Common myeloid progenitor, CD34-positive (primary cell): ENCODE measurements around the gene GBP5. TPM values are rescaled to one million over a fixed set of nuclear protein-coding genes. Genes with fewer than 3 reads are reported as not detected.
"Not testable (repeated sequence)": the region's sequence is repeated elsewhere in the genome, so short reads cannot be mapped to it uniquely, and the experiment has no call there.

Experiments
- CTCF ChIA-PET: fragments of 350-600 bp; sonication (Branson Sonifier 250); formaldehyde crosslinking; loops from one replicate; lab custom pipeline; 2021; ENCODE audit warnings: antibody characterized with exemption; lab: Charles Lee
- POLR2A ChIA-PET: fragments of 350-600 bp; sonication (Branson Sonifier 250); formaldehyde crosslinking; loops from one replicate; lab custom pipeline; 2021; ENCODE audit warnings: antibody characterized with exemption; lab: Charles Lee
- DNase-seq, 3 donors: peaks; one replicate each; pipeline versions ENCODE4 v3.0.0 to v3.0.0-alpha.2; 2013
- H3K27ac ChIP-seq, 2 experiments: 1 replicate in 1 of 2; 2 replicates in 1 of 2; pipeline ENCODE4 v1.7.0; 2013; ENCODE audit warnings: inconsistent platforms in 2 of 2, low read length in 2 of 2, mild to moderate bottlenecking in 2 of 2, low read depth in 1 of 2, moderate library complexity in 1 of 2; ENCODE audit not compliant: severe bottlenecking in 2 of 2, insufficient read depth in 1 of 2, poor library complexity in 1 of 2
- H3K27me3 ChIP-seq, 5 experiments: replicated peaks in 2 of 5; 1 replicate in 3 of 5; 2 replicates in 2 of 5; pipeline versions ENCODE4 v1.6.1 to v1.7.0; 2013; ENCODE audit warnings: low read length in 4 of 5, mild to moderate bottlenecking in 2 of 5, moderate library complexity in 2 of 5, inconsistent platforms in 1 of 5; ENCODE audit not compliant: insufficient read depth in 5 of 5, control insufficient read depth in 4 of 5
- H3K36me3 ChIP-seq, 4 experiments: 1 replicate in 2 of 4; 2 replicates in 2 of 4; pipeline versions ENCODE4 v1.6.1 to v1.7.0; 2013; ENCODE audit warnings: low read length in 3 of 4, control low read depth in 1 of 4, mild to moderate bottlenecking in 1 of 4; ENCODE audit not compliant: control insufficient read depth in 4 of 4, insufficient read depth in 4 of 4
- H3K4me1 ChIP-seq, 4 experiments: 1 replicate in 3 of 4; 2 replicates in 1 of 4; pipeline versions ENCODE4 v1.6.1 to v1.7.1; 2013; ENCODE audit warnings: low read length in 3 of 4, mild to moderate bottlenecking in 3 of 4, control low read depth in 1 of 4, inconsistent platforms in 1 of 4, moderate library complexity in 1 of 4; ENCODE audit not compliant: control insufficient read depth in 4 of 4, insufficient read depth in 4 of 4; ENCODE audit errors: control extremely low read depth in 1 of 4
- H3K4me3 ChIP-seq, 7 experiments: 1 replicate in 4 of 7; 2 replicates in 3 of 7; pipeline versions ENCODE4 v1.5.1 to v1.7.0; 2013; ENCODE audit warnings: mild to moderate bottlenecking in 7 of 7, low read length in 6 of 7, moderate library complexity in 6 of 7, inconsistent platforms in 2 of 7, low read depth in 2 of 7, control low read depth in 1 of 7; ENCODE audit not compliant: insufficient read depth in 4 of 7, control insufficient read depth in 1 of 7; ENCODE audit errors: extremely low read depth in 1 of 7
- H3K9me3 ChIP-seq, 5 experiments: 1 replicate in 4 of 5; 2 replicates in 1 of 5; pipeline versions ENCODE4 v1.6.1 to v1.7.1; 2013; ENCODE audit warnings: low read length in 4 of 5, mild to moderate bottlenecking in 2 of 5, inconsistent platforms in 1 of 5, low read depth in 1 of 5, moderate library complexity in 1 of 5; ENCODE audit not compliant: control insufficient read depth in 4 of 5, insufficient read depth in 2 of 5; ENCODE audit errors: control extremely low read depth in 1 of 5
- WGBS: methylation state at CpG from one replicate; pipeline ENCODE4 v1.1.5; 2013; ENCODE audit not compliant: insufficient coverage; 5-methylcytosine and 5-hydroxymethylcytosine counted together
- polyA plus RNA-seq: library from polyadenylated mRNA; unstranded; fragments of 120-200 nt; gene quantifications from one replicate; pipeline ENCODE4 v1.2.1, GENCODE V29; 2013

Gene GBP5
- polyA plus RNA-seq: 29.6 TPM

GRCh38 chr1:89272269-89273041, at the start of gene GBP5:
TSS of gene GBP5 (minus strand) at chr1:89272860. CDS start at chr1:89269555, 3,305 bp downstream.
- not testable (repeated sequence) for H3K27me3 ChIP-seq, H3K9me3 ChIP-seq
- Histone ChIP-seq H3K36me3 (peaks cover 0 to 15% (median 4%) of the 10 kb centered on the region in 4 experiments), H3K27ac (peak within 1 kb of the TSS; percentile 13 to 62), H3K4me3 (peak within 1 kb of the TSS; percentile 35 to 88 (median 65)), H3K4me1 (peaks cover 20 to 57% (median 37%) of the 10 kb centered on the region in 4 experiments)
- CTCF ChIA-PET: interaction anchor here (0.8 to 2.9 kb wide), 11 partner anchors 12 to 274 kb away, joined by 3 to 11 read pairs (median 4); partner anchors contain the start of gene GBP4
- WGBS: 0% methylated on average over 7 of the region's 16 CpGs
- DNase-seq: peak; percentile 63 to 92 (median 89)
- POLR2A ChIA-PET: interaction anchor here (0.8 to 1.4 kb wide), 3 partner anchors 13 to 381 kb away, joined by 3 to 4 read pairs (median 3); partner anchors contain the start of genes GBP4 and GTF2B

GRCh38 chr1:89322402-89322801, 49.7 kb upstream of the GBP5 start:
- POLR2A ChIA-PET: no interaction called here
- no peak for DNase-seq
- CTCF ChIA-PET: interaction anchor here (1.8 kb wide), 1 partner anchor 12 kb away, joined by 4 read pairs; no protein-coding TSS in a partner anchor

GRCh38 chr1:89312572-89312971, 39.9 kb upstream of the GBP5 start:
- ChIA-PET POLR2A (no interaction called here), CTCF (no interaction called here)
- no peak overlapping the region for H3K4me3 ChIP-seq
- H3K36me3 ChIP-seq: no peaks in the 10 kb centered on the region
- no peaks in the 10 kb centered on the region for H3K27me3 ChIP-seq
- H3K9me3 ChIP-seq: peaks cover 4 to 40% (median 8%) of the 10 kb centered on the region in 5 experiments
- H3K4me1 ChIP-seq: peaks cover 5 to 21% (median 17%) of the 10 kb centered on the region in 4 experiments
- no peak overlapping the region for H3K27ac ChIP-seq
- no peak for DNase-seq

More at GRCh38 chr1:89322402-89322801, 49.7 kb upstream of the GBP5 start:
- WGBS: 38% methylated on average over 1 of the region's 1 CpG
- Histone ChIP-seq H3K9me3 (peaks cover 0 to 32% (median 0%) of the 10 kb centered on the region in 5 experiments), H3K36me3 (no peaks in the 10 kb centered on the region), H3K27ac (no peak overlapping the region), H3K4me1 (no peaks in the 10 kb centered on the region), H3K4me3 (no peak overlapping the region), H3K27me3 (no peaks in the 10 kb centered on the region)

- H3K27ac ChIP-seq: no peak overlapping the region
- peak overlapping the region in 2 of 7 experiments; percentile 11 to 22 for H3K4me3 ChIP-seq
- peak in 1 of 3 donors; percentile 10 for DNase-seq
- H3K4me1 ChIP-seq: peaks cover 5 to 21% (median 17%) of the 10 kb centered on the region in 4 experiments
- peaks cover 4 to 32% (median 8%) of the 10 kb centered on the region in 5 experiments for H3K9me3 ChIP-seq
- no peaks in the 10 kb centered on the region for H3K27me3 ChIP-seq
- CTCF ChIA-PET: no interaction called here
- WGBS: no CpG with 5 or more reads among the region's 4 CpGs
- no peaks in the 10 kb centered on the region for H3K36me3 ChIP-seq
- POLR2A ChIA-PET: no interaction called here
Measured at GRCh38 chr1:89311757-89312156, 39.1 kb upstream of the GBP5 start.

GRCh38 chr1:89310976-89311375, 38.3 kb upstream of the GBP5 start:
- H3K27ac ChIP-seq: peak overlapping the region in 1 of 2 experiments; percentile 39
- peaks cover 5 to 21% (median 17%) of the 10 kb centered on the region in 4 experiments for H3K4me1 ChIP-seq
- H3K27me3 ChIP-seq: no peaks in the 10 kb centered on the region
- DNase-seq: no peak
- no peaks in the 10 kb centered on the region for H3K36me3 ChIP-seq
- POLR2A ChIA-PET: no interaction called here
- peak overlapping the region in 1 of 7 experiments; percentile 45 for H3K4me3 ChIP-seq
- peaks cover 0 to 25% (median 6%) of the 10 kb centered on the region in 5 experiments for H3K9me3 ChIP-seq
- CTCF ChIA-PET: interaction anchor here (0.9 to 1.5 kb wide), 2 partner anchors 12 to 178 kb away, joined by 3 to 4 read pairs; no protein-coding TSS in a partner anchor

- Histone ChIP-seq H3K9me3 (peaks cover 0 to 24% (median 6%) of the 10 kb centered on the region in 5 experiments), H3K4me3 (peak overlapping the region in 1 of 7 experiments; percentile 45), H3K27me3 (no peaks in the 10 kb centered on the region), H3K27ac (peak overlapping the region in 1 of 2 experiments; percentile 39), H3K36me3 (no peaks in the 10 kb centered on the region), H3K4me1 (peaks cover 5 to 21% (median 17%) of the 10 kb centered on the region in 4 experiments)
- ChIA-PET POLR2A (no interaction called here), CTCF (interaction anchor here (0.9 to 1.5 kb wide), 2 partner anchors 13 to 177 kb away, joined by 3 to 4 read pairs; no protein-coding TSS in a partner anchor)
- peak in 2 of 3 donors; percentile 54 to 72 for DNase-seq
- WGBS: no CpG with 5 or more reads among the region's 1 CpG
Measured at GRCh38 chr1:89310505-89310904, 37.8 kb upstream of the GBP5 start.
